Loucy (cell line): ENCODE measurements around the gene UFC1.

Experiments
- H2AFZ ChIP-seq: fragments of 200-600 bp; sonication (generic); 2 replicates; pipeline ENCODE4 v1.6.0; 2016; ENCODE audit warnings: antibody characterized with exemption, mild to moderate bottlenecking, low read length, moderate library complexity
- H3F3A ChIP-seq: fragments of 200-600 bp; 2 replicates; pipeline ENCODE4 v1.6.0; 2016; ENCODE audit warnings: antibody characterized with exemption, low read depth, mild to moderate bottlenecking
- H3K27me3 ChIP-seq: fragments of 200-600 bp; sonication (generic); 2 replicates; pipeline ENCODE4 v1.6.1; 2014; ENCODE audit warnings: low read length, mild to moderate bottlenecking; ENCODE audit not compliant: insufficient read depth, poor library complexity, severe bottlenecking
- H3K36me3 ChIP-seq: fragments of 200-600 bp; sonication (generic); 2 replicates; pipeline ENCODE4 v1.6.1; 2016; ENCODE audit warnings: low read length; ENCODE audit not compliant: insufficient read depth
- H3K4me1 ChIP-seq: fragments of 200-600 bp; sonication (generic); 2 replicates; pipeline ENCODE4 v1.5.1; 2014; ENCODE audit warnings: low read length, mild to moderate bottlenecking; ENCODE audit not compliant: insufficient read depth, poor library complexity, severe bottlenecking
- H3K4me2 ChIP-seq: fragments of 200-600 bp; sonication (generic); 2 replicates; pipeline ENCODE4 v1.6.0; 2014; ENCODE audit warnings: antibody characterized with exemption, low read length, low read depth, mild to moderate bottlenecking; ENCODE audit not compliant: poor library complexity, severe bottlenecking
- H3K4me3 ChIP-seq: fragments of 200-600 bp; sonication (generic); 2 replicates; pipeline ENCODE4 v1.5.1; 2014; ENCODE audit warnings: low read length, mild to moderate bottlenecking, mixed read lengths; ENCODE audit not compliant: poor library complexity, severe bottlenecking
- H3K79me2 ChIP-seq: fragments of 200-600 bp; sonication (generic); 2 replicates; pipeline ENCODE4 v1.6.1; 2014; ENCODE audit warnings: low read length; ENCODE audit not compliant: insufficient read depth
- H3K9ac ChIP-seq: fragments of 200-600 bp; sonication (generic); 2 replicates; pipeline ENCODE4 v1.6.0; 2014; ENCODE audit warnings: mild to moderate bottlenecking, low read depth, low read length, moderate library complexity; ENCODE audit not compliant: poor library complexity, severe bottlenecking
- H3K9me2 ChIP-seq: fragments of 200-600 bp; sonication (generic); replicated peaks from 2 replicates; pipeline ENCODE4 v1.6.1; 2016; ENCODE audit warnings: low read depth, low read length, mixed read lengths
- H3K9me3 ChIP-seq: fragments of 200-600 bp; sonication (generic); 2 replicates; pipeline ENCODE4 v1.6.1; 2014; ENCODE audit warnings: mild to moderate bottlenecking, antibody characterized with exemption, low read length, low read depth; ENCODE audit not compliant: insufficient read depth
- H4K20me1 ChIP-seq: fragments of 200-600 bp; sonication (generic); 2 replicates; pipeline ENCODE4 v1.6.0; 2014; ENCODE audit warnings: antibody characterized with exemption, low read length, mild to moderate bottlenecking; ENCODE audit not compliant: insufficient read depth, poor library complexity, severe bottlenecking
- CTCF ChIP-seq: fragments of 200-600 bp; sonication (generic); conservative IDR thresholded peaks from 2 replicates; pipeline ENCODE4 v1.5.1; 2014; ENCODE audit warnings: mild to moderate bottlenecking, antibody characterized with exemption, low read length
- EZH2phosphoT487 ChIP-seq: fragments of 200-600 bp; IDR thresholded peaks from 2 replicates; pipeline ENCODE4 v1.6.1; 2018; ENCODE audit warnings: antibody characterized with exemption, mild to moderate bottlenecking, moderate library complexity, borderline replicate concordance

Gene UFC1

GRCh38 chr1:161191971-161192370 is 38.2 kb downstream of the UFC1 start:
- Histone ChIP-seq H3K27me3 (no peaks in the 10 kb centered on the region), H3K4me2 (no peak overlapping the region), H3K79me2 (no peaks in the 10 kb centered on the region), H3K9me2 (no peaks in the 10 kb centered on the region), H2AFZ (0 out of 2 replicates have a peak overlapping the region, but pooled peaks have one; percentile 36), H3K4me1 (peaks cover 1% of the 10 kb centered on the region), H4K20me1 (no peaks in the 10 kb centered on the region), H3K36me3 (no peaks in the 10 kb centered on the region), H3F3A (no peaks in the 10 kb centered on the region), H3K4me3 (no peak overlapping the region), H3K9me3 (no peaks in the 10 kb centered on the region), H3K9ac (peak overlapping the region; percentile 23)
- TF ChIP-seq CTCF, result no peak
- TF ChIP-seq EZH2phosphoT487, result no peak

GRCh38 chr1:161192476-161193465 is 39.0 kb downstream of the UFC1 start:
- Histone ChIP-seq H3K27me3 (no peaks in the 10 kb centered on the region), H3K4me2 (no peak overlapping the region), H3K79me2 (no peaks in the 10 kb centered on the region), H3K4me3 (no peak overlapping the region), H3K36me3 (no peaks in the 10 kb centered on the region), H3K9ac (peak overlapping the region; percentile 23), H2AFZ (peak overlapping the region; percentile 64), H4K20me1 (no peaks in the 10 kb centered on the region), H3F3A (no peaks in the 10 kb centered on the region), H3K9me2 (no peaks in the 10 kb centered on the region), H3K9me3 (no peaks in the 10 kb centered on the region), H3K4me1 (no peaks in the 10 kb centered on the region)
- TF ChIP-seq CTCF, result peak; percentile 87
- no peak for TF ChIP-seq EZH2phosphoT487

- Histone ChIP-seq H3F3A (no peaks in the 10 kb centered on the region), H3K27me3 (no peaks in the 10 kb centered on the region), H3K4me2 (no peak overlapping the region), H3K9ac (no peak overlapping the region), H3K4me1 (no peaks in the 10 kb centered on the region), H3K79me2 (no peaks in the 10 kb centered on the region), H2AFZ (no peak overlapping the region), H4K20me1 (no peaks in the 10 kb centered on the region), H3K9me2 (no peaks in the 10 kb centered on the region), H3K4me3 (no peak overlapping the region), H3K36me3 (no peaks in the 10 kb centered on the region), H3K9me3 (no peaks in the 10 kb centered on the region)
- no peak for TF ChIP-seq CTCF
- no peak for TF ChIP-seq EZH2phosphoT487
These were observed 39.9 kb downstream of the UFC1 start for GRCh38 chr1:161193561-161194235.
